CD4-positive, alpha-beta T cell treated with Interleukin-21 for 1 hour (primary cell): Measurements from ENCODE around the gene DBN1.
A peak's percentile ranks its signal among the peaks of the same experiment; 100 is the strongest.

ENCODE experiments used
- DNase-seq: peaks from one replicate; pipeline ENCODE4 v3.0.0-alpha.2; 2020

The DBN1 gene

DNA sequence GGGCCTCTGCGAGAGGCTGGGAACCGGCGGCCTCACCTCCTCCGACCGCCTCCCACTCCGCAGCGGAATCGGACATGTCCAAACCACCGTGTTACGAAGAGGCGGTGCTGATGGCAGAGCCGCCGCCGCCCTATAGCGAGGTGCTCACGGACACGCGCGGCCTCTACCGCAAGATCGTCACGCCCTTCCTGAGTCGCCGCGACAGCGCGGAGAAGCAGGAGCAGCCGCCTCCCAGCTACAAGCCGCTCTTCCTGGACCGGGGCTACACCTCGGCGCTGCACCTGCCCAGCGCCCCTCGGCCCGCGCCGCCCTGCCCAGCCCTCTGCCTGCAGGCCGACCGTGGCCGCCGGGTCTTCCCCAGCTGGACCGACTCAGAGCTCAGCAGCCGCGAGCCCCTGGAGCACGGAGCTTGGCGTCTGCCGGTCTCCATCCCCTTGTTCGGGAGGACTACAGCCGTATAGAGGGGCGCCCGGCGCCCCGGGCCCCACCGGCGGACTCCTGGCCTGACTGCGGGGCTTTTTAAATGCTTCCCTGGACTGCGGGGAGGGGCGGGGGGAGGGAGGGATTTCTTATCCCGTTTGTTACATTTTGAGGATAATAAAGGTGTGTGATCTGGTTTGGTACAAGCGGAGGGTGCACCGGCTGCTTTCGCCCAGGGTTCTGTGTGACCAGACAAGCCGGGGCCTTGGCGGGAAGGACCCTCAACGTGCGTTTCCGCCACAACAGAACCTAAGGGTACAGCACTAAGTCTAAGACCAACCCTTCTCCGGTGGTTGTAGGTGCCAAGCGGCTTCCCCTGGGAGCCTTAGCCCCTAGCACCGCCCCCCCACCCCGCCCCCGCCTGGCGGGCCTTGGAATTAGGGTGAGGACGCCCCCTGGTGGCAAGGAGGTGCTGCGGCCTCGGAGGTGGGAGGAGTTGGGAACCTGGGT is 17.5 kb downstream of the DBN1 start:
- DNase-seq = peak; percentile 93

DNA sequence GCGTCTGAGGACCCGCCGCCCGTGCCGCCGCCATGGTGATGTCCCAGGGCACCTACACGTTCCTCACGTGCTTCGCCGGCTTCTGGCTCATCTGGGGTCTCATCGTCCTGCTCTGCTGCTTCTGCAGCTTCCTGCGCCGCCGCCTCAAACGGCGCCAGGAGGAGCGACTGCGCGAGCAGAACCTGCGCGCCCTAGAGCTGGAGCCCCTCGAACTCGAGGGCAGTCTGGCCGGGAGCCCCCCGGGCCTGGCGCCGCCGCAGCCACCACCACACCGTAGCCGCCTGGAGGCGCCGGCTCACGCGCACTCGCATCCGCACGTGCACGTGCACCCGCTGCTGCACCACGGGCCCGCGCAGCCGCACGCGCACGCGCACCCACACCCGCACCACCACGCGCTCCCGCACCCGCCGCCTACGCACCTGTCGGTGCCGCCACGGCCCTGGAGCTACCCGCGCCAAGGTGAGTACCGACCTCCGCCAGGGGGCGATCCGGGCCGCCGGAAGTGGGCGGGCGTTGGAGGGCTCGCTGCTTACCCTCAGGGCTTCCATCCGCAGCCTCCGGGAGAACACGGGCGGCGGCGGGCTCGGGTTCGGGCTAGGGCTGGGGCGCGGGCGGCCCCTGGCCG is 18.3 kb downstream of the DBN1 start:
- DNase-seq = peak; percentile 93

DNA sequence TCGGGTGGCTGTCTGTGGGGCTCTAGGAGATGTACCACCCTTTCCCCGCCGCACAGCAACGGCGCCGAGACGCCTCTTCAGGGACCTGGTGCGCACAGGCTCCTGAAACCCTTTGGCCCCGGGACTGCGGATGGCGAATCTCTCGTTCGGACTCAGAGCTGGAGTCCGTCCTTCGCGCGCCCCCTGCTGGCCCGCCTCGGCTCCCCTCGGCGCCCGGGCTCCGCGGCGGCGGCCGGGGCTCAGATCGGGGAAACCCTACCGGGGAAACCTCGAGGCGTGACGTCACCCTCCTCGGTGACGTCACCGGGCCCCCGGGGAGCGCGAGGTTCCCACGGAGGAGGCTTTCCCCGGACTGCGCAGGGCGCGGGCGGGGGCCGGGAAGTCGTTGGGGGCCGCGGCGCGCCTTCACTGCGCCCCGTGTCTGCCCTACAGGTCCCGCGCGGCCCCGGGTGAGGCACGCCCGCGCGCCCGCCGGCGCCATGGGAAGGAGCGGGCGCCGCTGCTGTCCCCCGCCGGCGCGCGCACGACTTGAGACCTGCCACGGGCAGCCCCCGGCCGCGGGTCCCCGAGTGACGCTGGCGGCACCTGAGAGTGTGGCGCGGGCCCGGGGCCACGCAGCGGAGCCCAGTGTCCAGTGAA is 18.9 kb downstream of the DBN1 start:
- peak; percentile 96 for DNase-seq

- DNase-seq = no peak
These were observed 19.5 kb downstream of the DBN1 start for GRCh38 chr5:177453852-177454396.

DNA sequence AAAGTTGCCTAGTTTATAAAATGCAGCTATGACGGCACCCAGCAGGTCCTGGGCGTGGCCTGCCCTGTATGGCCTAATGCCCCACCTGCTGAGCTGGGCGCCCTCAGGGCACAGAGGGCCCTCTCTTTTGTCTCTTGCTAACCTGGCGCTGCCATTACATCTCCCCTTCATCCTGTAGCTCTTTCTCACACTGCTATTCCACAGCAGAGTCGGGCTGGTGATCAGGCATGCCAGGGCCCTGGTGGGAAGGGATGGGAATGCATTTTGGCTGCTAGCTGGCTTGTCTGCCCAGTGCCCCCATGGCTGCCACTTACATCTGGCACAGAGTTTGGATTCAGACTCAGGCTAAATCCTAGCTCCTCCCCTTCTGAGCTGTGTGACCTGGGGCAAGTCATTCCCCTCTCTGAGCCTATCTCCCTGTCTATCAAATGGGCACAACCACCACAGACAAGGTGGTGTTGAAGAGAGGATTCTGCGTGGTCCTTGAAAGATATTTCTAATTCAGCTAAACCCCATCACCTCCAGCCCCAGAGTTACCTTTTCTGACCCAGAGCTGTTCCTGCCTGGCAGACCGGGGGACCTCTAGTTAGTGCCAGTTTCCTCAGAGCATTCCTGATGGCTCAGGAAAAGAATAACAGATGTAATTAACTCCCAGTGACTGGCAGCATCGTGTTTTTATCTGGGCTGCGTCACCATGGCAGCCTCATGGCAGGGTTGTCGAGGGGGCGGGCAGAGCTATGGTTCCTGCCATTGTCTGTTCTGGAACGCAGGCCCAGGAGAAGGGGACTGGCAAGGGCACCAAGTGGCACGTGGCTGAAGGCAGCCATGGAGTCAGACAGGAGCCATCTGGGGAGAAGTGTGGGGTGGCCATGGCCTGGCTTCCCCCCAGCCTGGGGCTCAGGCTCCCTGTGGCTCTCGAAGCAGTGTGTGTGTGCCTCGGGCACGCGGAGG is 20.5 kb downstream of the DBN1 start:
- DNase-seq = no peak

GRCh38 chr5:177450667-177451424 is 22.6 kb downstream of the DBN1 start:
- no peak for DNase-seq

- DNase-seq = no peak
These were observed 24.0 kb downstream of the DBN1 start for GRCh38 chr5:177449140-177450061.

- DNase-seq = no peak
These were observed 25.0 kb downstream of the DBN1 start for GRCh38 chr5:177448244-177448950.

DNA sequence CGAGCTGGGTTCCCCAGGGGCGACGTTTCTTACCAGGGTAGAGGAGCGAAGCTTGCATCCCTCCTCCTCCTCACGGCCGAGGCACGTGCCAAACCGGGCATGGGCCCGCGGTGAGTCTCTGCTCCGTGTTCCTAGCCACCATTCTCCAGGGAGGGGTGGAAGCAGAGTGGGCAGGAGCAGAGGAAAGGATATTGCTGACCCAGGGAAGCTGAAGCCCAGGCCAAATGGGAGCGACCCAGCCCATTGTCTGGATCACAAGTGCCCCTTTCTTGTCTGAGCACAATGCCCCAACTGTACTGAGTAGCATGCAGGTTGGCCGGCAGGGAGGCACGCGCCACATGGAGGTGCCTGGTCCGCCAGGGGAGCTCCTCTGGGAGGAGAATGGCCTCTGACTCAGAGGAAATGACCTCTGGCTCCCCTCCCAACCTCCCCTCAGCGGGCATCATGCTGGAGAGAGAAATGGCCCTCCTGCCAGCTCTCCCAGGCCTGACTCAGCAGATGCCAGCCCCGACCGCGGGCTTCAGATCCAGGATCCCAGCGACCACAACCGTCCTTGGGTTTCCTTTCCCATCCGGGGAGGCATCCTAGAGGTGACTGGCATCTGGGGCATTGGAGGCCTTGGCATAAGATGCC is 25.7 kb downstream of the DBN1 start:
- DNase-seq = no peak

DNA sequence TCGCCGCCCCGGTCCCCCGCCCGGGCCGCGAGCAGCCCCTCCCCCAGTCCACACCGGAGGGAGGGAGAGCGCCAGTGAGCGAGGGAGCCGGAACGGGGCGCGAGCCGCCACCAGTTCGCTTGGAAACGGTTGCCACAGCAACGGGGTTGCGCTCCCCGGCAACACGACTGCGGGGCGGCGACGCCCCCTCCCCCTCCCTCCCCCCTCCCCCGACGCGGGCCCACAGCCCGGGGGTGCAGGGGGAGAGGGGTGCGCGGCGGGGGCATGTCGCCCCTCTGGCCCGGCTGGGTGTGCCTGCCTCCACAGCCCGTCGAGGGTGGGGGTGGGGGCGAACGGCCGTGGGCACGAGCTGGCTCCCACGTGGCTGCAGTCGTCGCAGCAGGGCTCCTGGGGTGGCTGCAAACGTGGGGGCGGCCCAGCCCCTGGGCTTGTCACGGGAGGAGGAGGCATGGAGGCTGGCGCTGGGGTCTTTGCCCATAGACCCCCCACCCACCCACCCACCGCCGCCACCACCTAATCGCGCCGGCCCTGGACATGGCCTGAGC is 26.3 kb downstream of the DBN1 start:
- DNase-seq = peak; percentile 87

DNA sequence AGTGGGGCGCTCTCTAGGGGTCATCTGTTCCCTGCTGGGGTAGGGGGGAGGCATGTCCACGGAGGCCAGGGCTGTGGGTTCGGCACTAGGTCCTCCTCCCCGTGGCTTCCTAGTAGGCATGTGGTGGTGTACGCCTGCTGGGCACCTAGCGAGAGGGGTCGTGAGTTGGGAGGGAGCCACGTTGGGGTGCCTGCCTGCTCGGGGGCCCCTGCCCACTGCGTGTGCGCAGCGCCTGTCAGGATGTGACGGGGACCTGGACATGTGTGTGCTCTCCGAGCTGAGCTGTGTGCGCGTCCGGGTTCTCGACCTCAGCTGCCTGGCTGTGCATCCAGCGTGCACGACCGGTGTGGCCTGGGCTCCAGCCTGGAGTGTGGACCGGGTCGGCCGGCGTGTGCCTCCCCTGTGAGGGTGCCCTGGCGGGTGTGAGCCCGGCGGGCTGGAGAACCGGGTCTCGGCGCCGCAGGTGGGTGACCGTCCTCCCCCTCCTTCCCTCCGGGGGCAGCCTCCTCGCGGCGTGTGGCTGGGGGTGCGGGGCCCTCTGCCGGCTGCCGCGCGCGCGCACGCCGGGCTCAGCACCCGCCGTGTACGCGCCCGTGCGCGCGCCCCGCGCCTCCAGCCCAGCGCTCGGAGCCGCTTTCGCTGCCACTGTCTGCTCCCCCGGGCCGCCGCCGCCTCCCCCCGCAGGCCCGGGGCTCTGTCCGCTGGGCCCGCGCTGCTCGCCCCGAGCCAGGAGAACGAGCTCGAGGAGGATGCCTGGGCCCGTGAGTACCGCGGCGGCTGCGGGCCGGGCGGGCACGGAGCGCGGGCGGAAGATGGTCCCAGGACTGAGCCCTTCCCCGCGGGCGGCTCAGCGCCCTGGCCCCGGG is 27.0 kb downstream of the DBN1 start, which contains the start of gene PRR7:
Gene PRR7, plus strand, starts transcription at position 615 of the 866 bp plus-strand sequence. CDS start 8,254 bp downstream, outside the sequence.
- peak; percentile 80 for DNase-seq

DNA sequence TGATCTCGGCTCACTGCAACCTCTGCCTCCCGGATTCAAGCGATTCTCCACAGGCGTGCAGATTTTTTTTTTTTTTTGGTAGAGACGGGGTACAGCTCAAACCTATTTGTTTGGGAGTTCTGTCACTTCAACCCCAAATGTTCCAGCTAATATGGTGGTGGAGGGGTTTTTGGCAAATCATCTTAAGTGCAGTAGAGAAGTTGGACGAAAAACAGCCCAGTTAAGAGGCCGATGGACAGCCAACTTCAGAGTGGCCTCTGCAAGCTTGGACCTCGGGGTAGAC is 27.6 kb downstream of the DBN1 start:
- DNase-seq = no peak

DNA sequence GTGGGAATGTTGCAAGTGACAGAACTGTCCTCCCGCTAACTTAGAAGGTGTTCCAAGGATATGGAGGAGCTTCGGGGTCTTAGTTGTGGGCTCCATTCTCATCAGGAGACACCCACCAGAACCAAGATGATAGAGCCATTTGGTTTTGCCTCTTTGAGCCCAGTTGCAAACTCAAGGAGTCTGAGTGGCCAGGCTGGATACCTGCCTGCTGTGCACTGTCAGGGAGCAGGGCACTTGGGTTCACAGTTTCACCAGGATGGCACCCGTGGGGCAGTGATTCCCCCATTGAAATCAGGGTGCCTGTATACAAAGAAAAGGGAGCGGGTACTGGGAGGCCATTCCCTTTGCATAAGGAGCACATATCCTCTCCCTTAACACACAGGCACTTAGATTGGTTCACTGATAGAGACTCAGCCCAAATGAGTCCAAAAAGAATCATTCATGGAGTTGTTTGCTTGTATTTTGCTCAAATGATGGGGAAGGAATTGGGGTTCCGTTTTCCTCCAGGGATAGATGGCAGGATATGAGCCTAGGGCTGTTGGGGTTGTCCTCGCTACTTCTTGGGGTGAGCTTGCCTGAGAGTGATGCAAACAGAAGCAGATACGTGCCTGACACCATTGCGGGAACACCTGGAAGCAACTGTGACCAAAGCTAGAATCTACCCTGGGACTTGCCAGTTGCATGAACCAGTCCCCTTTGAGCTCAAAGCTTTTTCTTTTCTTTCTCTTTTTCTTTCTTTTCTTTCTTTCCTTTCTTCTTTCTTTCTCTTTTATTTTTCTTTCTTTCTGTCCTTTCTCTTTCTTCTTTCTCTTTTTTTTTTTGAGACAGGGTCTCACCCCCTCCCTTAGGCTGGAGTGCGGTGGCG is 28.1 kb downstream of the DBN1 start:
- peak; percentile 59 for DNase-seq

DNA sequence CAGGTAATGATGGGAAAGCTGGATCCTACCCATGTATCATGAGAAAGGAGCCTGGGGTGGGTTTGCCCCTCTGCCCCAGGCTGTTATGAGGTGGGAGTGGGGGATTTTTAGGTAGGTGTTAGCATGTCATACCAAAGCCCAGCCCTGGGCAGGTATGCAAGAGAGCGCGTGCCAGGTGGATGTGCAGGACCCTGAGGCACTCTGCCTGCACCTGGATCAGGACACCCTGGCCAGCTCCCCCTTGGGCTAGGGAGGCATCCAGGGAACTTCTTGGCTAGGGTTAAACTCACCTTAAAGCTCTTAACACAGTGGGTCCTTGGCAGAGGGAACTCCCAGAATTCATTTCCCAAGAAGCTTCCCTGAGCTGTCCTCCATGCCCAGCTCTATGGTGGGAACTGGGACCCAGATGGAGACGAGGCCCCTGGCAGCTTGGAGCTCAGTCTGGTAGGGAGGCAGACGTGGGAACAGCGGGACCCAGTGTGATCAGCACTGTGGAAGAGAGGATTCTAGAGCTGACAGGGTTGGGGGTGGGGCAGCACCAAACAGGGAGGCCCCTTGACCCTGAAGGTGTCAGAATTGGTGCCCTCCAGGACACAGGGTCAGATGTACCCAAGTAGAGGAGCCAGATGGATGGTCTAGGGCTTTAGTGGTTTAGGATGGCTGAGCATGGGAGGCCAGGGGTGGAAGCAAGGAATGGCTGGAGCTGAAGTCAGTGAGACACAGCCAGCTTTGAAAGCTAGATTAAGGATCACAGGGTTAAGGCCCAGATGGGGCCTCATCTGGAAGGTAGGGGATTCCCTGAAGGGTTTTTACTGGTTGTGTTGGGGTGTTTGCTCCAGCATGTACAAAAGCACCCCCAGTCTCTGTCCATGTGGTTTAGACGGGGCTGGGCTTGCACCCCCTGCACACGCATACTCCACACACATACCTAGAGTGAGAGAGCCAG is 29.1 kb downstream of the DBN1 start:
- peak; percentile 66 for DNase-seq

DNA sequence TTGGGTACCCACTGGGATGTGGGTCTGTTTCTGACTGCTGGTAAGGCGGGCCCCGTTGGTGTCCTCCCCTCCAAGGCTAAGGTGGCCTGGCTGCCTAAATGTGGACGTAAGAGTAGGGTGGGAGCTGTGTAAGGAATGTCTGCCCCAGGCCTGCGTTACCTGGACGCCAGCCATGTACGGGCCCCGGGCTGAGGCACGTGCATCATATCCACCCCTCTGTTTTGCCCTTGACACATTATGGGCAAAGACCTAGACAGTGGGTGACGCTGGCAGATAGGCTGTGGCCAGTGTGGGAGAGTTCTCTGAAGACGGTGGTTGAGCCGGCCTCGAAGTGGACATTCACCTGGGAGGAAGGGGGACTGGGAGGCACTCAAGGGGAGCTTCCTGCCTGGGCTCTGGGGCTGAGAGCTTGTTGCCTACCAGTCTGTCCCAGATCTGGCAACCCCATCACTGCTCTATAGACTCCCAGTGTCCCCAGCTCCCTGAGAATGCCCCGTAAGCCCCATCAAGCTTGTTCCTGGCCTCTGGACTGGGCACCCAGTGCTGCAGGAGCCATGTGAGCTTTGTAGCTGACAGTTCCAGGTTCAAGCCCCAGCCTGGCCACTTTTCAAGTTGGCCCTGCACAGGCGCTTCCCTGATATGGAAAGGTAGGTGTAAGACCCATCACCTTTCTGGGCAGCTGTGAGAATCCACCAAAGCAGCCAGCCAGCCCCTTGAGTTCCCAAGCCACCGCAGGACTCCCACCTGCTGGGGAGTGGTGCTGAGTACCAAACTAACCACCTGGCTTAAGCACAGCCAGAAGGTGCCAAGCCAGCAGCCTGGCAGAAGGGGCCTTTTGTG is 30.1 kb downstream of the DBN1 start:
- DNase-seq = no peak
